Dendritic cell treated with granulocyte-macrophage colony-stimulating factor and Interleukin-4, amounts not matched to agents 40 ng/mL and 50 ng/mL, for 4 days (primary cell): Measurements from ENCODE around the gene SLC6A1.
"Not testable (repeated sequence)": the region's sequence is repeated elsewhere in the genome, so short reads cannot be mapped to it uniquely, and the experiment has no call there.

Experiments used
- H3K27ac Mint-ChIP-seq: one replicate; pipeline ENCODE4 v1.8.0; 2022; ENCODE audit warnings: mild to moderate bottlenecking, mixed read lengths
- H3K27me3 Mint-ChIP-seq: one replicate; pipeline ENCODE4 v1.8.0; 2022; ENCODE audit warnings: mild to moderate bottlenecking, mixed read lengths
- H3K36me3 Mint-ChIP-seq: one replicate; pipeline ENCODE4 v1.8.0; 2022; ENCODE audit warnings: low read depth, mixed read lengths
- H3K4me1 Mint-ChIP-seq: one replicate; pipeline ENCODE4 v1.8.0; 2022; ENCODE audit warnings: low read depth, mixed read lengths
- H3K4me3 Mint-ChIP-seq: one replicate; pipeline ENCODE4 v1.8.0; 2022; ENCODE audit warnings: mild to moderate bottlenecking, moderate library complexity, mixed read lengths
- H3K9me3 Mint-ChIP-seq: one replicate; pipeline ENCODE4 v1.8.0; 2022; ENCODE audit warnings: mixed read lengths
- intact Hi-C: fragments of 100-400 bp; cut with micrococcal nuclease; formaldehyde crosslinking; loops from one replicate; pipeline ENCODE4 v1.15.0; 2022

SLC6A1 gene

DNA sequence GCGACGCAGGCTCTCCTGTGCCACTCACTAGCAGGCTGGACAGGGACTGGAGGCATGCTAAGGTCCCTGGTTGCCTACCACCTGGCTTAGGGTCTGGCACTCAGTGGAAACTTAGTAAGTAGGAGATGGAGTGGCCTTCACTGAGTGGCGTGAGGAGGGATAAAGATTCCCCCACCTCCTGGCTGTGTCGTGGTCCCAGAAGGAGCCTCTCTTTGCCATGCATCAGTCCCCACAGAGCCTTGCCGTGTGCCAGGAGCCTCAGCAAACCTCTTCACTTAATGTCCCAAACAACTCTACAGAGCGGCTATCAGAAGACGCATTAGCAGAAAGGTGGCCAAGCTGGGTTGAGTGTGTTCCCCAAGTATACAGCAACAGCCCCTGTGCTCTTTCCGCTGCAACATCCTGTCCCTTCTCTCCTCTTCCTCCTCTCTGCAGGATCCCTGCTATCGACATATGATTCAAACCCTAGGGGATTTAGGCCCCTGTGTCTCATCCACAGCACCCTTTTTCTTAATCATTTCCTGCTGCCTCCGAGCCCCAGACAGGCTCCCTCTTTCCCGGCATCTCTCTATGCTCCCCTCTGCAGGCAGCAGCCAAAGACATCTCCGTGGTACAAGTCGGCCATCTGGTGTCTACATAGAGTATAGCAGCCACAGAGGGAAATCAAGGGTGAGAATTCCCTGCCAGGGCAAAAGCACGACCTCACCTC, 66.7 kb downstream of the SLC6A1 start:
- H3K27me3 Mint-ChIP-seq, result peaks cover 28% of the 10 kb centered on the region
- no peak overlapping the region for H3K27ac Mint-ChIP-seq
- H3K9me3 Mint-ChIP-seq, result peaks cover 8% of the 10 kb centered on the region
- H3K36me3 Mint-ChIP-seq, result no peaks in the 10 kb centered on the region
- no peaks in the 10 kb centered on the region for H3K4me1 Mint-ChIP-seq
- intact Hi-C loops, result loop anchor here (1.0 kb wide), 2 partner anchors 114 to 301 kb away; no protein-coding TSS in a partner anchor
- no peak overlapping the region for H3K4me3 Mint-ChIP-seq

DNA sequence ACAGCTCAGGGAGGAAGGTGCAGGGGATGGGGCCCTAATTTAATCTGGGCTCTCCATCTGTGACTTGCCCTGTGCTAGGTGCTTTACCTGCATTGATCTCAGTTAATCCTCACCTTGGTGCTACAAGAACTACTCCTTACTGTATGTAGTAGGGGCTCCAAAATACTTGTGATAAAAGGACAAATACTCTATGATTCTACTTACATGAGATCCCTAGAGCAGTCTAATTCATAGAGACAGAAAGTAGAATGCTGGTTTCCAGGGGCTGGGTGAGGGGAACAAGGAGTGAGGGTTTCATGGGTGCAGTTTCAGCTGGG, 67.2 kb downstream of the SLC6A1 start:
- intact Hi-C loops, result loop anchor here (1.0 to 5.0 kb wide), 5 partner anchors 98 to 593 kb away; no protein-coding TSS in a partner anchor
- H3K9me3 Mint-ChIP-seq, result peaks cover 13% of the 10 kb centered on the region

DNA sequence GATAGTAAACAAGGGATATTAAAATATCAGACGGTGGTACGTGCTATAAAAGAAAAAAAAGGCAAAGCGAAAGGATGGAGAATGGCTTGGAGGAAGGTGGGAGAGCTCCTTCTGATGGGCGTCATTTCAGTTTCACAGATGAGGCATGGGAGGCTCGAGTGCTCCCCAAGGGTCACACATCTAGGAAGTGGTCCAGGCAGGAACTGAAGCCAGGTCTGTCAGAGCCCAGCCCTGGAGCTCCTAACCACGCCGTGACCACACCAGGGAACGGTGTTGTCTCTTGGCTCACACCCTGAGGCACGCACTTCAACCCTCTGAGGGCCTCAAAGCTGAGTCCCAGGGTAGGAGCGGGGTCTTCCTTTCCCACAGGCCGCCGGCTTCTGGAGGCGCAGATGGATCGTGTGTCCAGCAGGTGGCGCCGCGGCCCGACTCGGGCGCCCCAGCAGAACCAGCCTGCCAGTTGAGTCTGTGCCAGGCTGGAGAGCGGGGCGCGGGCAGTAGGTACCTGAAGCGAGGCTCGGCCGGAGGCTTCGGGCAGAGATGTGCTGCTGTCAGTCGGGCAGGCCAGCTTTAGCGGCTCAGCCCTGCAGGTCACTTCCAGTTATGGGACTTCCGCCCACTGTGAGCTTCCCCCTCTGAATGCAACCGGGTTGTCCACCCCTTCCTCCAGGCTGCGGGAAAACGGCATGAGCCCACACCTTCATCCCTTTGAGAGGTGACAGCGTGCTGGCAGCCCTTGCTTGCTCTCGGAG, 68.1 kb downstream of the SLC6A1 start:
- Mint-ChIP-seq H3K27me3 (peaks cover 22% of the 10 kb centered on the region), H3K4me1 (no peaks in the 10 kb centered on the region), H3K9me3 (peaks cover 22% of the 10 kb centered on the region), H3K4me3 (peak overlapping the region; percentile 33), H3K27ac (no peak overlapping the region), H3K36me3 (peaks cover 9% of the 10 kb centered on the region)
- intact Hi-C loops, result loop anchor here (2.0 to 5.0 kb wide), 3 partner anchors 97 to 592 kb away; no protein-coding TSS in a partner anchor

More for the DNA sequence above, 67.2 kb downstream of the SLC6A1 start:
- H3K4me3 Mint-ChIP-seq, result no peak overlapping the region
- no peaks in the 10 kb centered on the region for H3K4me1 Mint-ChIP-seq
- H3K27ac Mint-ChIP-seq, result no peak overlapping the region
- peaks cover 5% of the 10 kb centered on the region for H3K36me3 Mint-ChIP-seq
- peaks cover 27% of the 10 kb centered on the region for H3K27me3 Mint-ChIP-seq

DNA sequence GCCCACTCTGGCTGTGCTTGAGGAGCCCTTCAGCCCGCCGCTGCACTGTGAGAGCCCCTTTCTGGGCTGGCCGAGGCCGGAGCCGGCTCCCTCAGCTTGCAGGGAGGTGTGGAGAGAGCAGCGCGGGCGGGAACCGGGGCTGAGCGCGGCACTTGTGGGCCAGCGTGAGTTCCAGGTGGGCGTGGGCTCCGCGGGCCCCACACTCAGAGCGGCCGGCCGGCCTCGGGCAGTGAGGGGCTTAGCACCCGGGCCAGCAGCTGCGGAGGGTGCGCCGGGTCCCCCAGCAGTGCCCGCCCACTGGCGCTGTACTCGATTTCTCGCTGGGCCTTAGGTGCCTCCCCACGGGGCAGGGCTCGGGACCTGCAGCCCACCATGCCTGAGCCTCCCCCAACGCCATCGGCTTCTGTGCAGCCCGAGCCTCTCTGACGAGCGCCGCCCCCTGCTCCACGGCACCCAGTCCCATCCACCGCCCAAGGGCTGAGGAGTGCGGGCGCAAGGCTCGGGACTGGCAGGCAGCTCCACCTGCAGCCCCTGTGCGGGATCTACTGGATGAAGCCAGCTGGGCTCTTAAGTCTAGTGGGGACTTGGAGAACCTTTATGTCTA, 68.8 kb downstream of the SLC6A1 start:
- Mint-ChIP-seq H3K9me3 (peaks cover 23% of the 10 kb centered on the region), H3K4me3 (peak overlapping the region; percentile 32), H3K27me3 (peaks cover 20% of the 10 kb centered on the region)
- H3K4me1 Mint-ChIP-seq, H3K36me3 Mint-ChIP-seq, H3K27ac Mint-ChIP-seq: not testable (repeated sequence)
- intact Hi-C loops, result loop anchor here (2.0 to 5.0 kb wide), 3 partner anchors 96 to 591 kb away; no protein-coding TSS in a partner anchor

DNA sequence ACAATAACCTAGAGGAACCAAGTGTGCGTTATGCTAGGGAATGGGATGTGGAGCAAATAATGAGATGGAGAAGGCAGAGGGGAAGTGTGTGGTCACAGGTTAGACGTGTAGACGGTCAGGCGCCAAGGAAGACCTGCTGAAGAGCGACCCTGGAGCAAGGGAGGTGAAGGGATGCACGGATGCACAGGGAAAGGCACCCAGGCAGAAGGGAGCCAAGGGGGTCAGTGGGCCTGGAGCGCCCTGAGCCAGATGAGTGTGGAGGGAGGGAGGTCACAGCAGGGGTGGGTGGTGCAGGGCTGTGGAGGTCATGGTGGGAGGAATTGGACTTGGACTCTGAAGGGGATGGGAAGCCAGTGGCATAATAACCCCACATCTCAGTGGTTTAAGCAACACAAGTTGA, 70.2 kb downstream of the SLC6A1 start:
- Mint-ChIP-seq H3K4me1 (no peaks in the 10 kb centered on the region), H3K9me3 (peaks cover 27% of the 10 kb centered on the region), H3K36me3 (peaks cover 12% of the 10 kb centered on the region), H3K27me3 (peaks cover 10% of the 10 kb centered on the region), H3K27ac (no peak overlapping the region), H3K4me3 (no peak overlapping the region)
- intact Hi-C loops, result loop anchor here (5.0 kb wide), 2 partner anchors 95 to 590 kb away; no protein-coding TSS in a partner anchor

DNA sequence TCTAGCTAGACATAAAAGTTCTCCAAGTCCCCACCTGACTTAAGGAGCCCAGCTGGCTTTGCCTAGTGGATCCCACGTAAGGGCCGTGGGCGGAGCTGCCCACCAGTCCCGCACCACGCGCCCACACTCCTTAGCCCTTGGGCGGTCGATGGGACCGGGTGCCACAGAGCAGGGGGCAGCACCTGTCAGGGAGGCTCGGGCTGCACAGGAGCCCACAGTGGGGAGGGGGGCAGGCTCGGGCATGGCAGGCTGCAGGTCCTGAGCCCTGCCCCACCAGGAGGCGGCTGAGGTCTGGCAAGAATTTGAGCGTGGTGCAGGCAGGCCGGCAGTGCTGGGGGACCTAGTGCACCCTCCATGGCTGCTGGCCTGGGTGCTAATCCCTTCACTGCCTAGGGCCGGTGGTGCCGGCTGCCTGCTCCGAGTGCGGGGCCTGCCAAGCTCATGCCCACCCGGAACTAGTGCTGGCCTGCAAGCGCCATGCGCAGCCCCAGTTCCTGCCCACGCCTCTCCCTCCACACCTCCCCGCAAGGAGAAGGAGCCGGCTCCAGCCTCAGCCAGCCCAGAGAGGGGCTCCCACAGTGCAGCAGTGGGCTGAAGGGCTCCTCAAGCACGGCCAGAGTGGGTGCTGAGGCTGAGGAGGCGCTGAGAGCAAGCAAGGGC, 78.7 kb downstream of the SLC6A1 start:
- Mint-ChIP-seq H3K36me3 (peaks cover 12% of the 10 kb centered on the region), H3K9me3 (peaks cover 11% of the 10 kb centered on the region), H3K4me1 (peaks cover 34% of the 10 kb centered on the region), H3K27me3 (no peaks in the 10 kb centered on the region), H3K4me3 (no peak overlapping the region), H3K27ac (no peak overlapping the region)
- intact Hi-C loops, result no loop called here

DNA sequence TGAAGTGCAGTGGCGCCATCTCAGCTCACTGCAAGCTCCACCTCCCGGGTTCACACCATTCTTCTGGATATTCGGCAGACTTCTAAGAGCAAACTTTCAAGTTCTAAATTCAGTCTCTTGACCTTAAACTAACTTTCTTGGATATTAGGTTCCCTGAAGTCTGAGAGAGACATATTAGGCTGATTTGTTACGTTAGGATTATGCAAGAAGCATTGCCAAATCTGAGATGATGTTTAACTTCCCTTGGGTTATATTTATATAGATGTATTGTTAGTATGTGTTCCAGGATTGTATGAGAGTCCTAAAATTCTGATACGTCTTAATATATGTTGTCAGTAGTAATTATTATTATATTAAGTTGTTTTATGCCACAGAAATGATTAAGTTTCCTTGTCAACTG, 80.1 kb downstream of the SLC6A1 start:
- H3K9me3 Mint-ChIP-seq, result peaks cover 7% of the 10 kb centered on the region
- H3K4me1 Mint-ChIP-seq, result peaks cover 48% of the 10 kb centered on the region
- intact Hi-C loops, result no loop called here
- H3K36me3 Mint-ChIP-seq, result peaks cover 11% of the 10 kb centered on the region
- no peak overlapping the region for H3K4me3 Mint-ChIP-seq
- H3K27me3 Mint-ChIP-seq, result no peaks in the 10 kb centered on the region
- H3K27ac Mint-ChIP-seq, result no peak overlapping the region

DNA sequence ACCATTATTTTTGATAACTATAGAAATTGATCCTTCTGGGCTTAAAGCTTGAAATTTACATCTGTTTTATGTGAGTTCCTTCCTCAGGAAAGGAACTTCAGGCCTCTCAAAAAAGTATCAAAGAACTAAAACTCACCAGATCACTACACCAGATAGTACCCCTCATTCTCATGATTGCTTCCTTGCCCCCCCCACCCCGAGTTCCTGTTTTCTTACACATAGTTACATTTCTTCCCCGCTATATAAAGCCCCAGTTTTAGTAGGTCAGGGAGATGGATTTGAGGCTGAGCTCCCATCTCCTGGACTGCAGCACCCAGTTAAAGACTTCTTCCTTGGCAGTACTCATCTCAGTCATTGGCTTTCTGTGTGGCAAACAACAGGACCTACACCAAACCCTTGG, 81.5 kb downstream of the SLC6A1 start:
- H3K27me3 Mint-ChIP-seq, result no peaks in the 10 kb centered on the region
- intact Hi-C loops, result no loop called here
- peak overlapping the region; percentile 49 for H3K27ac Mint-ChIP-seq
- H3K4me3 Mint-ChIP-seq, result no peak overlapping the region
- peaks cover 6% of the 10 kb centered on the region for H3K36me3 Mint-ChIP-seq
- H3K4me1 Mint-ChIP-seq, result peaks cover 59% of the 10 kb centered on the region
- H3K9me3 Mint-ChIP-seq, result no peaks in the 10 kb centered on the region

DNA sequence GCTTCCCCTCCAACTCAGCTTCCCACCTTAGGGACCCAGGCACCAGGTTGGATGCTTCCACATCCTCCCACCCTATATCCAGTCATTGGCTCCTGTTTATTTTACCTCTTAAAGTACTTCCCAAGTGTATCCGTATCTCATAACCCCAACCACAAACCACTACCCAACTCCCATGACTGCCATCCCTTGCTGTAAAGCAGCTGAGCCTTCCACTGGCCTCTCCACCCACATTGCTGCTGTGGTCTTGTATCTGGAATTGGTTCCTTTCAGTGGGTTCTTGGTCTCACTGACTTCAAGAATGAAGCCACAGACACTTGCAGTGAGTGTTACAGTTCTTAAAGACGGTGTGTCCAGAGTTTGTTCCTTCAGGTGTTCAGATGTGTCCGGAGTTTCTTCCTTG, 81.9 kb downstream of the SLC6A1 start:
- Mint-ChIP-seq H3K36me3 (peaks cover 6% of the 10 kb centered on the region), H3K27me3 (no peaks in the 10 kb centered on the region), H3K9me3 (no peaks in the 10 kb centered on the region), H3K4me1 (peaks cover 63% of the 10 kb centered on the region), H3K27ac (peak overlapping the region; percentile 49), H3K4me3 (no peak overlapping the region)
- intact Hi-C loops, result no loop called here

DNA sequence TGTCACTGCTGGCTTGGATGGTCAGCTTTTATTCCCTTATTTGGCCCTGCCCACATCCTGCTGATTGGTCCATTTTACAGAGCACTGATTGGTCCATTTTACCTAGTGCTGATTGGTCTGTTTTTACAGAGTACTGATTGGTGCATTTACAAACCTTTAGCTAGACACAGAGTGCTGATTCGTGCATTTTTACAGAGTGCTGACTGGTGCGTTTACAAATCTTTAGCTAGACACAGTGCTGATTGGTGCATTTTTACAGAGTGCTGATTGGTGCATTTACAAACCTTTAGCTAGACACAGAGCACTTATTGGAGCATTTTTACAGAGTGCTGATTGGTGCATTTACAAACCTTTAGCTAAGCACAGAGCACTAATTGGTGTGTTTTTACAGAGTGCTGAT, 82.6 kb downstream of the SLC6A1 start:
- H3K9me3 Mint-ChIP-seq, H3K4me3 Mint-ChIP-seq, H3K27ac Mint-ChIP-seq, H3K27me3 Mint-ChIP-seq, H3K36me3 Mint-ChIP-seq: not testable (repeated sequence)
- intact Hi-C loops, result loop anchor here (5.0 kb wide), 1 partner anchor 67 kb away; no protein-coding TSS in a partner anchor
- H3K4me1 Mint-ChIP-seq, result peaks cover 67% of the 10 kb centered on the region

DNA sequence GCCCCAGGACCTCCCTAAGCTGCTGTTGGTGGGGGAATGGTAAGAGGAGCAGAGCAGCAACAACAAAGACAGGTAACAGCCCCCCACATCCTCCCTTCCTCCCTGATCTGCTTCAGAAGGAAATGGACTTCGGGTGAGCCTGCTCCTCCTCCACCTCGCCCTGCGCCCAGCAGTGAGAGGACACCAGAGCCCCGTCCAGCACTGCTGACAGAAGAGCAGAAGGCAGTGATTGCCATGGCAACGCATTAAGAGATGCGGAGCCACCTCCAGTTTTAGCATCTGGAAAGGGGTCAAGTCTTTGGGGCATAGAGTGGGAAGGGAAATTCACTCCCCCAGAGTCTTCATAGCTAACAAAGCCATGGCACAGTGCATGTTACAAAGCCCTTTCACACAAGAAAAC, 84.2 kb downstream of the SLC6A1 start:
- H3K9me3 Mint-ChIP-seq, result no peaks in the 10 kb centered on the region
- H3K27ac Mint-ChIP-seq, result peak overlapping the region; percentile 68
- peaks cover 6% of the 10 kb centered on the region for H3K36me3 Mint-ChIP-seq
- H3K27me3 Mint-ChIP-seq, result peaks cover 4% of the 10 kb centered on the region
- intact Hi-C loops, result loop anchor here (5.0 kb wide), 1 partner anchor 66 kb away; no protein-coding TSS in a partner anchor
- H3K4me3 Mint-ChIP-seq, result no peak overlapping the region
- H3K4me1 Mint-ChIP-seq, result peaks cover 80% of the 10 kb centered on the region

DNA sequence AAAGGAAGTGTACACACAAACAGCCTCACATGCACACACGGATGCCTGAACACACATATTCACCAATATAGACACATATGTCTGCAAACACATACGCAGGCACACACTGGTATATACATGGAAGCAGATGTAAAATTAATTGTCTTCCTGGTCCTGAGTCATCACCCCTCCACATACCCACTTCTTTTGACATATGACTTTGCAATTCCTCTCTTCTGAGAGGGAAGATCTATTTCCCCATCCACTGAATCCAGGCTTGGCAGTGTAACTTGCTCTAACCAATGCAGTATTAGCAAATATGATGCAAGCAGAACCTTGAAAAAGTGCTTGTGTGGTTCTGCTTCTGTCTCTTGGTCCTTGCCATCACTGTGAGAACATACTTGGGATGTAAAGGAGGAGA, 84.9 kb downstream of the SLC6A1 start:
- Mint-ChIP-seq H3K27me3 (peaks cover 6% of the 10 kb centered on the region), H3K9me3 (no peaks in the 10 kb centered on the region), H3K27ac (peak overlapping the region; percentile 68), H3K36me3 (peaks cover 6% of the 10 kb centered on the region), H3K4me1 (peaks cover 79% of the 10 kb centered on the region), H3K4me3 (no peak overlapping the region)
- intact Hi-C loops, result loop anchor here (5.0 kb wide), 1 partner anchor 65 kb away; no protein-coding TSS in a partner anchor

DNA sequence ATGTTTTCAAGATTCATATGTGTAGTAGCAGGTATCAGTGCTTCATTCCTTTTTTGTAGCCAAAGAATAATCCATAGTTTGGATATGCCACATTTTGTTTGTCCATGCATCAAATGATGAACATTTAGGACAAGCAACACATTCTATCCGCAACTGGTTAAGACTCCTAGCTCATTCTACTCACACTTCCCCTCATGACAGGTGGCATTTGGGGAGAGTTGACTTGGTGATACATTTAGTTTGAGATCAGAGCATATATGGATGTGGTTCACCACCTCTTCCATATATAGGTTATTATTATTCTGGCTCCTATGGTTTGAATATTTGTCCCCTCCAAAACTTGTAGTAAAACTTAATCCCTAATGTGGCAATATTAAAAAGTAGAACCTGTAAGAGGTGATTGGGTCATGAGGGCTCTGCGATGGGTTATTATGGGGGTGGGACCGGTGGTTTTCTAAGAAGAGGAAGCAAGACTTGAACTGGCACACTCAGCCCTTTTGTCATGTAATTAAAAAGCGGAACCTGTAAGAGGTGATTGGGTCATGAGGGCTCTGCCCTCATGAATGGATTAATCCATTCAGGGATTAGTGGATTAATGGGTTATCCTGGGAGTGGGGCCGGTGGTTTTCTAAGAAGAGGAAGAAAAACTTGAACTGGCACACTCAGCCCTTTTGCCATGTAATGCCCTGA, 86.4 kb downstream of the SLC6A1 start:
- intact Hi-C loops, result loop anchor here (2.0 to 5.0 kb wide), 2 partner anchors 63 to 80 kb away; no protein-coding TSS in a partner anchor
- Mint-ChIP-seq H3K4me3 (no peak overlapping the region), H3K27me3 (peaks cover 9% of the 10 kb centered on the region), H3K9me3 (no peaks in the 10 kb centered on the region), H3K27ac (peak overlapping the region; percentile 75), H3K36me3 (peaks cover 6% of the 10 kb centered on the region), H3K4me1 (peaks cover 69% of the 10 kb centered on the region)
